ENCODE data around the gene ABR. TPM values are rescaled to one million over a fixed set of nuclear protein-coding genes. Genes with fewer than 3 reads are reported as not detected.

ABR gene
- polyA plus RNA-seq, 1 donor = 32.7 TPM

DNA sequence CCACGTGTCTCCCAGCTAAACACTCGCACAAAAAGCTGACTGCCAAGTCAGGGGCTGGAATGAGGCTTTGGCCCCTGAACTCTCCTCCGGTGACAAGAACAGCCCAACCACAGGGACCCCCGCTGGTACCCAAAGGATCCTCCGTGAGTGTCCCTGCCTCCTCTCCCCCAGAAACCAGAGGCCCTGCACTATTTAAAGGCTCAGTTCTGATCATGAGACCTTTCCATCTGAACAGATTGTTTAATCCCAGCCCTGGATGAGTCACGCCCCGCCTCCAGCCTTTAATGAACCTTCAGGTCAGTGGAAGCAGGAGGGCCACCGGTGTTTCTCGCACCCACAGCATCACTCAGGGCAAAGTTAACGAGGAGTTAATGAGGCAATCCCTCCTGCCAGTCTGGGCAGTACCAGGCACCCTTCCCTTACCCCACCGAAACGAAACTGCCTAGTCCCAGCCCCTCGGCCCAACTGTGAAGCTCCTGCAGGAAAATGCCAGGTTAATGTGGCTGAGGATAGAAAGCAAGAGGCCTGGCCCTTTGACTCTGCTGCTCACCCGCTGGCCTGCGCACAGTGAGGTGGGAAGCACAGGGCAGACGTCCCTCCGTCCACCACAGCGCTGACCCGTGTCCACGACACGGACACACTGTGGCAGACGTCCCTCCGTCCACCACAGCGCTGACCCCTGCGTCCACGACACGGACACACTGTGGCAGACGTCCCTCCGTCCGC lies 150.4 kb downstream of the ABR start:
- DNase-seq = no peak

DNA sequence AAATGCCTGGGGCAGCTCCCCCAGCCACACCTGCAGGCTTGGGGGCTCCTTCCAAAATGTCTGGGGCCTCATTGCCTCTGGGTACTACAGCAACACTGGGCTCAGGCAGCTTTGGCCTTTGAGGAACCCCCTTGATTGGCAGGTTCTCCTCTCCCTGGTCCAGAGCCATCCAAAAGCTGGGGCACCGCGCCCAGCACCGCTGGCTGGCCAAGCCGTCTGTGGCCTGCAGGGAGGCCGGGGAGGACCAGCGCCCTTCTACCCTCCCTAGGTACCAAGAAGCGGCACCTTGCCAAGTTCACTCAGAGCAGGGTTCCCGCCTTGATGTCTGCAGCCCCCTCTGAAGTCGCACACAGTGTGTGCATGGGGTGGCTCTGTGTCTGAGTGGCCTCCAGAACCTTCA lies 152.7 kb downstream of the ABR start:
- DNase-seq = no peak

DNA sequence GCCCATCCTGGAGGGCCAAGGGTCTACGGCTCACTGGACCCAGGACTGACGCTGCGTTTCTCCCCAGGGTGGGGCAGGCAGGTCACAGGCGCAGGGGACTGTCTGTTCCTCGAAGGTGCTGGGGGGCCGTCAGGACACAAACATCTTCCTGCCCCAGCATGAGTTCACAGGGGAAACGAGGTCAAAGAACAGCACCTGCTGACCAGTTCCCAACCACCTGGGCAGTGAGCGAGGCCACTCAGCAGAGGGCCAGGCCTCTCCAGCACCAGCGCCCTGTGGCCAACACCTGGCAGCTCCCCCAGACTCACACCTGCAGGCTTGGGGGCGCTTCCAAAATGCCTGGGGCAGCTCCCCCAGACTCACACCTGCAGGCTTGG lies 153.2 kb downstream of the ABR start:
- no peak for DNase-seq

DNA sequence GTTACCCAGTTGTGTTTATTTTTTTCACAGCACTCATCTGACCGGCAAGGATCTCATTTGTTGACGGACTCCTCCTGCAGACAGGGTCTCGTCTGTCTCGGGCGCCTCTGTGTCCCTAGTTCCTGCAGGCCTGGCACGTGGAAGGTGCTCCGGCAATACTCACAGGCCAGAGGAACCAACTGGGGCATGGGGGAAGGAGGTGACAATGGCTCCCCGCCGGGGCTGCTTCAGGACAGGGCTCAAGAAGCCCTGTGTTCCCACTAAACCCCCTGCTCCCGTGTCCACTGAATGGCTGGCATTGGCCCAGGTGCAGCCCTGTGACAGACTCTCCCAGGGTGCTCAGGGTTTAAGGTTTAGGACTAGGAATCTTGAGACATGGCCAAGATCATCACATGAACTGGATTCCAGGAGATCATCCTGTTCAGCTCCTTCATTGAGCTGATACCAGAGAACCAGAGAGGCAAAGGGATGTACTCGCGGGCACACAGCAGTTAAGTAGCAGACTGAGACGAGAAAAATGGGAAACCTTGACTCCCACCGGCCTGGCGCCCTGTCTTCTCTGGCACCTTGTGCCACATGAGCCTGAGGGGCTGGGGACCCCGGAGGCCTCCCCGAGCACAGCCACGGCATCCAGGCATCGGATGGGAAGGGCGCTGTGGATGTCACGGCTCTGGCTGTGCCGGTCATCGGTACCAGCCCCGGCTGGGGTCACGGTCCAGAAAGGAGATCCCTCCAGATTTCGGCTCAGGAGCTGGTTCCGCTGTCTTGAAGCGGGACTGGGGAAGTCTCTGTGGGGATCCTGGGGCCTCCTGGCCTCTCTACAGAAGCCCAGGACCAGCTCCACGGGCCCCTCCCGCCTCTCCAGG lies 153.8 kb downstream of the ABR start:
- DNase-seq = no peak

DNA sequence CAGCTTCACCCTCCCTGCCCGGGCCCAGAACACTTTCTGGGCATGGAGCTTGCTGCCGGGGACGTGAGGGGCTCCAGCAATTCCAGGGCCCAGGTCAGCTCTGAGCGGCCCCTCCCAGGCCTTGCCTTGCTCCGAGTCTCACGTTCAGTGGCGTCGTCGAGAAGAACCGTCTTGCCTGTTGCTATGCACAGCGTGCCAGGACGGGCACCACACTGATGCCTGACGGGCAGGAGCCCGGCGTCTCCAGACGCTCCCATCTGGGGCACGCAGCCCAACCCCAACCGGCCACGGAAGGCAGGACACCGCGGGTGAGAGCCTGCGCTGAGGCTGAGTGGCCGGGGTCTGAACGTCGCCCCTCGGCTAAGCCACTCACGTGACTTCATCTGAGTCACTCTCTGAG lies 155.7 kb downstream of the ABR start:
- no peak for DNase-seq

DNA sequence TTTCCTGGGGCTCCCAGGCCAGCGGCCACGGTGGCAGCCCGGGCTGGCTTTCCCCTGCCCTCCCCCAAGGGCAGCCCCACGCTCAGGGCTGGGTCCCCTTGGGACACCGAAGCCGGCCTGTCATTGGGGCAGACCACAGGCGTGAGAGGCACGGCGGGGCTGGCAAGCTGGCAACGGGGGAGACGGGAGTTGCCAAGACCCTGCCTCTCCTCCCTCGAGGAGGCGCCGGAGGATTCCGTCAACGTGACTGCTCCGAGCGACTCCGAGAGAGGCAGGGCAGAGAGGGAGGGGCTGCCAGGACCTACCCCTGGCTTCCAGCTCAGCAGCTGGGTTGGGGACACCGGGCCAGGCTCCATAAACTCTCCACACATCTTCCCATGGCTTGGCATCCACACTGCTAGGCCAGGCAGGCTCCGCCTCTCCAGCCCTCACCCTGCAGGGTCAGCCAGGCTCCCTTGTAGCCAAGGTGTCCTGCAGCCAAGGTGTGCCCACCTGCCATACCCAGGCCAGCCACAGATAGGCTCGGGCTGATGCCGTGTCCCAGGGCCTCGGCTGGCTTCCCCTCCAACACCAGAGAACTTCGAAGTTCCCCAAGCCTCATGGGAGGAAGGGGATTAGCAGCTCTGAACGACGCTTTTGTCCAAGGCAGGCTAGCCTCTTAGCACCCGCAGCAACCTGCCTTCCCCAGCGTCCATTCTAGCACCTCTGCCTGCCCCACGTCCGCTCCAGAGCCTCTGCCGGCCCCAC lies 157.3 kb downstream of the ABR start:
- DNase-seq = no peak

DNA sequence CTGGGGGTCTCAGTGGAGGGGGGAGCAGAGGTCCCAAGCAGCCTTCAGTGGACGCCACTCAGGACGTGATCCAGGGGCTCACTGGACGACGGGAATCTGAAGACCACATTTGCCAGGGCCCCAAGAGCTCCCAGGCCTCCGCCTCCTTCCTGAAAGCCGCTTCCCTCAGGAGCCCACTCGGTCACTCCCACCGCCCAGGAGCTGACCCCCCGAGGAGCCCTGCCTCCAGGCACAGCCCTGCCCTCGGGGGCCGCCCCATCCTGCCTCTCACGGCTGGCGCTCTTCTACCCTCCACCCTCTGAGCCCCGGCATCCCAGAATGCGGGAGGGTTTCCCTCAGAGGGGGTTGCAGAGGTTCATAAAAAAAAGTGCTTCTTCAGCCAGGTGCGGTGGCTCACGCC lies 158.6 kb downstream of the ABR start:
- DNase-seq = no peak

DNA sequence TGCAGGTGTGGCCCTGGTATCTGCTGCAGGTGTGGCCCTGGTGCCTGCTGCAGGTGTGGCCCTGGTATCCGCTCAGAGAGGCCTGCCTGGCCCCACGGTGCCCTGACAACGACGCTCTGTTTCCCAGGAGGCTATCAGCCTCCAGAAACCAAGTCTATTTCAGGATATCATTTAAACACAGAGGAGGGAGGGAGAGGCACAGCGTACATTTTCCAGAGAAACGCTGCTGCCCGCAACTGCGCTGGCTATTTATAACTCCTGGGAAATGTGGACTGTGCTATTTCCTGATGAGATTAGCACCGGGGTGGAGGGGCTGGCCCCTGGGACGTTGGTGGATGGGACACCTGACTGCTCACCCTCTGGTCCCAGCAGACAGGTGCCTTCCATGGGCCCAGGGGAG lies 160.3 kb downstream of the ABR start:
- no peak for DNase-seq

DNA sequence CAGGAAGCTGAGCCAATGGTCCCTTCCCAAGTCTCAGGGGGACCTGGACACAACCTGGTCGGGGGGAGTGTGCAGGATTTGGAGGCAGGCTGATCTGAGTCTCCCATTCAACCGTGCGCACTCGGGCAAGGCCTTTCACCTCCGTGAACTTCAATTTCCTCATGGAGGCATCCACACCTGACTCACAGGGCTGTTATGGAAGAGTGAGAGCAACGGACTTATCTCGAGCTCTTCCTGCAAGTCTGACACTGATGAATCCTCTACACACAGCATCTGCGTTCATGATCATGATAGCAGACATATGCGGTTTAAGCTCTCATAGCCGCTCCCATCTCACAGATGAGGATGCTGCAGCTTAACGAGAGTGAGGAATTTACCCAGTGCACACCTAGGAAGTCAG lies 161.2 kb downstream of the ABR start:
- DNase-seq = no peak

DNA sequence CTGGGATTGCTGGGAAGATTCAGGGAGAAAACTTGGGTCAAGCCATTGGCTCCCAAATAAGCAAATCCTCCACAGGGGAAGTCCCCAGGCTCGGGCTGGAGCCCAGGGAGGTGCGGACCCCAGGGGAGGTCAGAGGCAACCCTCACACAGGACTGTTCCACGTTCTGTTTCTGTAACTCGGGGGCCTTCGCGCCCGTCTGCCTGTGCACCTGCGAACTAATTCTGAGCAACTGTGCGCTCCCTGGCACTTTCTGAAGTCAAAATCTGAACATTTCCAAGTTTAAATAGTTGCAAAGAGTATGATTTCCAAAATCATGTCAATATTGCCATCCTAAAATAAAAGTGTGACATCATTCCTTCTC lies 166.1 kb downstream of the ABR start:
- DNase-seq = no peak

DNA sequence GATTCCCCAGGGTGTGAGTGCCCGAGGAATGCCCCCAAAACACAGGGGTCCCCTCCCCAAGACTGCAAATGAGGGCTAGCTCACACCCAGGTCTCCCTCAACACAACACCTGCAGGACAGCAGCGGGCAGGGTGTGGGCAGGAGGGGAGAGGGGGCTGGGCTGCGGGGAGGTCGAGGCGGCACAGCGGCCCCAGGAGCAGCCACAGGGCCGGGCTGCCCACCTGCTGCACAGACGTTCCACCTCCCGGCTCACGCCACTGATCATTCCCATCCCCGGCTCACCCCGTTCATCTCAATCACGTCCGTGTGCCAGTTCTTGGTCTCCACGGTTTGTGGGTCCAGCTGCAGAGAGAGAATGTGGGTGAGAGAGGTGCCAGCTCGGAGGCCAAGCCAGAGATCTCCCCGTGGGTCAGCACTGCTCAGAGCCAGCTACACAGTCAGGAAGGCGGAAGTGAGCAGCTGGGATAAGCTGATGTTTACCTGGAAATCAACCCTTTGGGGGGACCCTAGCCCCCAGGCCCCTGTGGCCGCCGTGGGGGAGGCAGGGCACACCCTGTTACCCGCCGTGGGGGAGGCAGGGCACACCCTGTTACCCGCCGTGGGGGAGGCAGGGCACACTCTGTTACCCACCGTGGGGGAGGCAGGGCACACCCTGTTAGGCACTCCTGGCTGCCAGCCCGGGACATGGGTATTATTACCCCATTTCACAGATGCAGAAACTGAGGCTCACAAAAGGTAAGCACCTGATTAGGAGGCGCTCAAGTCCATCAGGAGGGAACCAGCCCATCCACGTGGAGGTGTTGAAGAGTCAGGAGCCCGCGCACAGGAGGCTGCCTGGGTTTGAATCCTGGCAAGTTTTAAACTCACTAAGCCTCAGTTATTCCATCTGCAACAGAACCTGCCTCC lies 166.7 kb downstream of the ABR start:
- DNase-seq = no peak

DNA sequence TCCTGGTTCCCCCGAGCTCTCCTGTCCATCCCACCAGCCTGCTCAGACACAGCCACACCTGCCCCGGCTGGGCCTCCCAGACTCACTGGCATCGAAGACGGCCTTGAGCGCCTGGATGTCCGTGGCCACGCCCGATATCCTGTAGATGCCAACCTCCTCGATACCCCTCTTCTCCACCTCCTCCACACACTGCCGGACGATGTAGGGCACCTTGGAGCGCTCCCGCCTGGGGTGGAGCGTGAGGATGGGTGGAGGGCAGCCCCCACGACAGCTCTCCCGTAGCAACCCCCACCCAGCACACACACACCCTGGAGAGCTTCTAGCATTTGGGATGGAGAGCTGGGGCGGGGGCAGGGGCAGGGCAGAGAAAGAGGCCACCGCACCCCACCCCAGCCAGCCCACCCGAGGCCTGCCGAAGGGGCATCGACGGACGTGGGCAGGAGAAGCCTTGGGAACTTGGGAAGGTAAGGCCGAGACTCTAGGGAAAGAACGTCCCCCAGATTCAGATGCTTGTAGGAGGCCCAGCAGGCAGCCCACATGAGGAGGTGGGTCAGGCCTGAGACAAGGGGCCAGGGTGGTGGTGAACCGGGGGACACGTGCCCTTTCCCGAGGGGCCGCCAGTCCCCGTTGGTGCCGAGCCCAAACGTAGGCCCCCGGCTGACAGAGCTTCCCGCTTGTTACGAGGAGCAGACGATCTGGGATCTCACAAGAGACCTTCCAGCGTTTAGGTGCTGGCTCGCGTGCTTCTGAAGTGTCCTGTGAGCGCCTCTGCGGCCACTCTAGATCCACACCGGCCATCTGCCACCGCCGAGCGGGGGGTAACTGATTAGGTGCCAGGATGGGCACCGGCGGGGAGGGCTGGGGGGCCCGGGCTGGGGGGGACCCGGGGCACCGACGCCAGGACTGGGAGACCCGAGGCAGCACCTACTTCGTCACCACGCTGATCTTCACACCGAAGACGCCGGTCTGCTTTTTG lies 167.7 kb downstream of the ABR start:
- no peak for DNase-seq

DNA sequence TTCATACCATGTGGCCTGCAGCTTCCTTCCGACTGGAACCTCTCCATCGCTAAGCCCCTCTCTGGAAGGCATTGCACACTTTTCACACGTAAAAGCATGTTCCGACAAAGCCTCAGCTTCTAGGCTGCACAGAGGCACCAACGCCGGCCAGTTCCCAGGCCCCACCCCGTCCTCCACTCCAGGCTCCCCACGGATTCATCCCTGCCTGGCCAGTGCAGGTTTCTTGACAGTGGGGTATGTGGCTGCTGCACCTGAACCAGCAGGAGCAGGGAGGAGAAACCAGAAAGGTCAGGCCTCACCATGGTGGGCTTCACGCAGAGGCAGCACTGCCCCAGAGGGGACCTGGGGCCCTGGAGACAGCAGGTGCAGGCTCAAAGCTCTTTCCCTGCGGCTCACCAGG lies 168.6 kb downstream of the ABR start:
- no peak for DNase-seq

DNA sequence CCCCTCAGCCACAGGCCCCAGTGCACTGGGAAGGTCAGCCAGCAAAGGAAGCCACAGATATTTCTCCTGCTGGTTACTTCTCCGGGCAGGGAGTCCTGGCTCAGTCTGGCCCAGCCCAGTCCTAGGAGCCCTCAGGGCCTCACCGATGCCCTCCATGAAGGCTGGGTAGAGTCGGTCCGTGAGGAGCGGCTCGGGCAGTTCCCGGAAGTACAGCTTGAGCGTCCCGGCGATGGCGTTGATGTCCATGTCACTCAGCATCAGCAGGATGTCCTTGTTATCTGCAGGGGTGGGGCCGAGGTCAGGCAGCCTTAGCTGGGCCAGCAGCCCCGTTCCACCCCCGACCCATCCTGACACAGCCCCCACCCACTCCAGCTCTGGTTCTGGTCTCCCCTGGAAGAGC lies 169.2 kb downstream of the ABR start:
- no peak for DNase-seq

DNA sequence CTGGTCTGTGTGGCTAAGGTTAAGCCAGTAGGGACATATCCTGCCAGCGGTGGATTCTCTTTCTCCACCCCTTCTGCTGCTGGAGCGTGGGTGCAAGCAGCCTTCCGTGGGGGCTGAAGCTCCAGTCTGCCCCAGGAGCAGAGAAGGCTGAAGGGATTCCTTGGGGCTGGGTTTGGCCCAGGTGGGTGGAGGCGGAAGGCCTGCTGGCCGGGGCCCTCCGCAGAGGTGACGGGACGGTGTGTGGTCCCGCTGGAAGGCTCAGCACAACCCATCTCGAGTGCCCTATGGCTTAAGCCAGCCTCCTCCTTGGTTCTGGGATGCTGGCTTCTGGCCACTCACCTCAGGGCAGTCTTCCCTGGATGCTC lies 169.7 kb downstream of the ABR start:
- no peak for DNase-seq

DNA sequence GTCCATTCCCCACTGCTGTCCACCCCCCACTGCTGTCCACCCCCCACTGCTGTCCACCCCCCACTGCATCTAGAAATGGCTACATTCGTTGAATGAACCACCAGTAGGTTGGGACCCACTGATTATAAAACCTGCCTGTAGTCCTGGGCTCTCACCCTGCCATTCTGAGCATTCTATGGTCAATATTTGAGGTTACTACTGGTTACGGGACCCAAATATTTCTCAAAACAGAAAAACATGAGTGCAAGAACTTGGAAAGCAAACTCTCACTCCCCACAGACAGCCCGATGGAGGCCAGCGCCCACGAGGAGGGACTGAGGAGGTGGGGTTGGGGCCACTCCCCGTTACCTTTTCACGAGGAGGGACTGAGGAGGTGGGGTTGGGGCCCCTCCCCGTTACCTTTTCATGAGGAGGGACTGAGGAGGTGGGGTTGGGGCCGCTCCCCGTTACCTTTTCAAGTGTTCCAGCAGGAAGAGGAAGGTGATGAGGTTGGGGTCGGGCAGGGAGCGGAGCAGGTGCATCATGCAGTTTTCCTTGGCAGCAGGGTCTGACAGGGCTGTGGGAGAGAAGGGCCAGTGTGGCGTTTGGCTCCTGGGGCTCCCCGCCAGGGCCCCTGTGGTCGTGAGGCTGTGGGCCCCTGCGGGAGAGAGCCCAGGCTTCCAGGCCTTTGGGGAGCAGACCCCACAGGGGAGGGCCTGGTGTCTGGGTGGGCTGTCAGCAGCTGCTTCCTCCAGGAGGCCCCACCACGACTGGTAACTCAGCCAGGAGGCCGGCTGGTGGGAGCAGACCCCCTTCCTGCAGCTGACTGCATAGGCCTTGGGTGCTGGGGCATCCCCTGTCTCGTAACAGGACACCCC lies 170.3 kb downstream of the ABR start:
- no peak for DNase-seq

DNA sequence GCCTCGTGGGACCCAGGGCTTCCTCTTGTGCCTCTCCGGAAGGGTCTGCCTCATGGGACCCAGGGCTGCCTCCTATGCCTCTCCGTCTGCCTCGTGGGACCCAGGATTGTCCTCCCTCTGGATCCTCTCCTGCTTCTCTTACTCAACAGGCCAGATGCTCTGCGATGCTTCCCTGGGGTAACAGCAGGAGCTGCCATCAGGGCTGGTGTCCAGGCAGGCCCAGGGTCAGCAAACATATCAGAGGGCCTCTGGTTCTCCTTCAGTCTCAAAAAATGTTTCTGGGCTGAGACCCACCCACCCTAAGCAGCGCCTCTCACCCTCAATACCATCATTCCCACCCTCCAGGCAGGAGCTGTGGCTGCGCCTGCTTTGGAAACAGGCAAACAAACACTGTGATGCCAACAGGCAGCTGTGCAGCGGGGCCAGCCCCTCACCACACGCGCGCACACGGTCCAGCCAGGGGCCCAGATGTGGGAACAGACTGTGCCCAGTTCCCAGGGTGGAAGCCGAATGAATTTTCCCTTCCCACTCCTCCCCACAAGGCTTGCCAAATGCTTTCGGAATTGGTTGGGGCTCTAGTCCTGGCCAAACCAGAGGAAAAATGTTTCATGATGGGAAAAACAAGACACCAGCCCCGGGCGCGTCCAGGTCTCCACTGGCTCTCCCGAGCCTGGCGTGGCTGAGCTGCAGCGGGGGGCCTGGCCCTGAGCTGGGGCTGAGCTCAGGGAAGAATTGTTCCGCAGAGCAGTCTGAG lies 171.6 kb downstream of the ABR start:
- DNase-seq = peak; percentile 83

DNA sequence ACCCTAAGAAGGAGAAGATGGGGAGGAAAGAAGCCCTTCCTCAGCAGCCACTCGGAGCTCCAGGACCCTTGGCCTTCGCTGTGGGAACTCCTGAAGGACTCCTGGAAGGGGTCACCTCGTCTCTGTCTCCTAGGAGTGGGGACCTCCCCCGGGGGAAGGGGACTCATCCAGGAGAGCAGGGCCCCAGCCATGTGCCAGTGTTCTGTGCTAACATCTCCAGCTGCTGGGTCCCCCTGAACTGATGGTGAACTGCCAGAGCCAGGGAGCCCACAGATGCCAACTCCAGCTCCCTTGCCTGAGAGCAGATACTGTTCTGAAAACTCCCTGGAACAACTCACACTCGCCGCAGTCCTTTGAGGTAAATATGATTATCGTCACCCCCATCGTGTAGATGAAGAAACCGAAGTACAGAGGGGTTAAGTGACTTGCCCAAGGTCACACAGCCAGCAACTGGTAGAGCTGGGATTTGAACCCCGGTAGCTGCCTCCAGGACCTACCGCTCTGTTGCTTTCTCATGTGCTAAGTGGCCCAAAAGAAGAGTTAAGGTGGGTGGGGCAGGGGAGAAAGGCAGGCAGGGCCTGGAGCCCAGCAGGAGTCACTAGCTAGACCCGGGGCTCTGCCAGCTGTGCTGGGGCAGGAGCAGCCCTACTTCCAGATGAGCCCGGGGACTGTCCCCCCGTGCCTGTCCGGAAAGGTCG lies 172.3 kb downstream of the ABR start:
- DNase-seq = no peak

DNA sequence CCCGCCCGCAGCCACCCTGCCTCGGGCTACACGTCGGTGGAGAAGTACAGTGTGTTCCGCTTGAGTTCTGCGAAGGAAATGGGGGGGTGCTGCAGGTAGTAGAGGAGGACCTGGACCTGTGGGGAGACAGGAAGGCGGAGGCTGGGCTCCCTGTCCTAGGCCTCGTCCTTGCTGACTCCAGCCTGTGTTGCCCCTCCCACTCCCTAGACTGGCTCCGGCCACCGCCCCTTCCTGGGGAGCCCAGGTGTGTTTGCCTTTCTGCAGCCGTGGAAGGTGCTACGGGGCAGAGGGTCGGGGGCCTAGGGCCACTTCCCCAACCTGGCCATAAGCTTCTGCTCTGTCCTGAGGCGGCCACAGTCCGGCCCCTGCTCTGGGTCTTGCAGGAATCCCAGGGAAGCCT lies 173.7 kb downstream of the ABR start:
- no peak for DNase-seq
